ENCODE results near the gene RAB40C.
A peak's percentile ranks its signal among the peaks of the same experiment; 100 is the strongest.

The RAB40C gene

GRCh38 chr16:660459-661183, 70.8 kb downstream of the RAB40C start:
- no peak for DNase-seq (ENCODE audit: extremely low read depth in 1 of 2, low read depth in 1 of 2)

DNA sequence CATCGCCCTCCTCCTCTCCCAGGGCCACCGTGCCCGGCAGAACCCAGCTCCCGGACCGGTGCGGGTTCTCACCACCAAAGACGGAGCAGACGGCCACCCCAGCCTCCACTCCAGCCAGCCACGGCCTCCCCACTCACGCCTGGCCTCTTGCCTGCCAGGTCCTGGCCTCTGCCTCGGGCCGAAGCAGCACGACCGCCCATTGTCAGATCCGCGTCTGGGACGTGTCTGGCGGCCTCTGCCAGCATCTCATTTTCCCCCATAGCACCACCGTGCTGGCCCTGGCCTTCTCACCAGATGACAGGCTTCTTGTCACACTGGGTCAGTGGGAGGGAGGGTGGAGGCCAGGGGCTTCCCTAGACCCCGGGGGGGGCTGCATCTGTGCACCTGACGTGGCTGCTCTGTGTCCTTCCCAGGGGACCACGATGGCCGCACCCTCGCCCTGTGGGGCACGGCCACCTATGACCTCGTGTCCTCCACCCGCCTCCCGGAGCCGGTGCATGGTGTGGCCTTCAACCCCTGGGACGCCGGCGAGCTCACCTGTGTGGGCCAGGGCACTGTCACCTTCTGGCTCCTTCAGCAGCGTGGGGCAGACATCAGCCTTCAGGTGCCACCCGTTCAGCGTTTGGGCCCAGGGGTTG, 71.4 kb downstream of the RAB40C start:
- DNase-seq (ENCODE audit: extremely low read depth in 1 of 2, low read depth in 1 of 2), result no peak

DNA sequence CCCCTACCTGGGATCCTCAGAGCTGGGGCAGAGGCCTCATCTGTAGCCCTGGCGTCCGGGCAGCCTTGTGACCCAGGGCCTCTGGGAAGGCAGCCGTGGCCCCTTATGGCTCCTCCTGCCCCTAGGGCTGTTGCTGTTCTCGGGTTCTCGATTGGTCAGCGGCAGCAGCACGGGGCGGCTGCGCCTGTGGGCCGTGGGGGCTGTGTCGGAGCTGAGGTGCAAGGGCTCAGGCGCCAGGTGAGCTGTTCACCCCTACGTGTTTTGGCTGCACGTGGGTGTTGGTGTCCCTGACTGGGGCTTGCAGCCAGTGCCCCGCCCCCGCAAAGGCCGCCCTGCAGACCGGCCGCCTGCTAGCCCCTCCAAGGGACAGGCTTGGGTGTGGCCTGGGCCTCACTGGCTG, 72.2 kb downstream of the RAB40C start:
- no peak for DNase-seq (ENCODE audit: extremely low read depth in 1 of 2, low read depth in 1 of 2)

GRCh38 chr16:662597-662996, 72.7 kb downstream of the RAB40C start:
- DNase-seq (ENCODE audit: extremely low read depth in 1 of 2, low read depth in 1 of 2), result no peak

- no peak for DNase-seq (ENCODE audit: extremely low read depth in 1 of 2, low read depth in 1 of 2)
Measured at GRCh38 chr16:666572-666971, 76.7 kb downstream of the RAB40C start.

GRCh38 chr16:667113-667779, 77.4 kb downstream of the RAB40C start:
- no peak for DNase-seq (ENCODE audit: extremely low read depth in 1 of 2, low read depth in 1 of 2)

GRCh38 chr16:667780-668518, 78.1 kb downstream of the RAB40C start, which contains the start of gene RHOT2:
Gene RHOT2, plus strand, starts transcription at chr16:668132. Its CDS starts 68 bp downstream, at chr16:668200.
- DNase-seq (ENCODE audit: extremely low read depth in 1 of 2, low read depth in 1 of 2), result peak; percentile 87 to 92

GRCh38 chr16:668519-669171, 78.8 kb downstream of the RAB40C start:
- DNase-seq (ENCODE audit: extremely low read depth in 1 of 2, low read depth in 1 of 2), result no peak

- DNase-seq (ENCODE audit: extremely low read depth in 1 of 2, low read depth in 1 of 2), result no peak
Measured at GRCh38 chr16:669666-670065, 79.8 kb downstream of the RAB40C start.

- no peak for DNase-seq (ENCODE audit: extremely low read depth in 1 of 2, low read depth in 1 of 2)
Measured at GRCh38 chr16:670485-671352, 80.9 kb downstream of the RAB40C start.

DNA sequence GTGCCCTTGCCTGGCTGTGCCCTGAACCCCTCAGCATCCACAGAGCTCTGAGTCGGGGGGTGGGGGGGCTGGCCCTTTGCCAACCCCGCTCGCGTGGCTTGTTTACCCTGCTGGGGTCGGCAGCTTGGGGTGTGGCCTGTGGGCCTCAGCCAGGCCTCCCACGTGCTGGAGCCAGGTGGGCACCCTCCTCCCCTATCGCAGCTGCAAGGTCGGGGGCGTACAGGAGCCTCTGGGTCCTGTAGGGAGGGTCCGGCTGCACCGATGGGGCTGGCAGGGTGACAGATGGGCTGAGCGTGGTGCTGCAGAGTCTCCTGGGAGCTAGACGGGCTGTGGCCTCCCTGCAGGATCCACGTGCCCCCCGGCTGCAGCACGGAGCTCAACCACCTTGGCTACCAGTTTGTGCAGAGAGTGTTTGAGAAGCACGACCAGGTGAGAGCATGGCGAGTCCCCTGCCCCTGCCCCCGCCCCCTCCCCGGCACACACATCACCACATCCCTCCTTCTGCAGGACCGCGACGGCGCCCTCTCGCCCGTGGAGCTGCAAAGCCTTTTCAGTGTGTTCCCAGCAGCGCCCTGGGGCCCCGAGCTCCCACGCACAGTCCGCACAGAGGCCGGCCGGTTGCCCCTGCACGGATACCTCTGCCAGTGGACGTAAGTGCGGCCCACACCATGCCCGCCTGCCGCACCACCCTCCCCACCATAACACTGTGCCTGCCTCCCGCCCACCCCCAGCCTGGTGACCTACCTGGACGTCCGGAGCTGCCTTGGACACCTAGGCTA, 81.7 kb downstream of the RAB40C start:
- no peak for DNase-seq (ENCODE audit: extremely low read depth in 1 of 2, low read depth in 1 of 2)

GRCh38 chr16:672371-672770, 82.5 kb downstream of the RAB40C start:
- DNase-seq (ENCODE audit: extremely low read depth in 1 of 2, low read depth in 1 of 2), result no peak

GRCh38 chr16:672851-673250, 83.0 kb downstream of the RAB40C start:
- no peak for DNase-seq (ENCODE audit: extremely low read depth in 1 of 2, low read depth in 1 of 2)

- DNase-seq (ENCODE audit: extremely low read depth in 1 of 2, low read depth in 1 of 2), result no peak
Measured at GRCh38 chr16:673399-673991, 83.6 kb downstream of the RAB40C start.

DNA sequence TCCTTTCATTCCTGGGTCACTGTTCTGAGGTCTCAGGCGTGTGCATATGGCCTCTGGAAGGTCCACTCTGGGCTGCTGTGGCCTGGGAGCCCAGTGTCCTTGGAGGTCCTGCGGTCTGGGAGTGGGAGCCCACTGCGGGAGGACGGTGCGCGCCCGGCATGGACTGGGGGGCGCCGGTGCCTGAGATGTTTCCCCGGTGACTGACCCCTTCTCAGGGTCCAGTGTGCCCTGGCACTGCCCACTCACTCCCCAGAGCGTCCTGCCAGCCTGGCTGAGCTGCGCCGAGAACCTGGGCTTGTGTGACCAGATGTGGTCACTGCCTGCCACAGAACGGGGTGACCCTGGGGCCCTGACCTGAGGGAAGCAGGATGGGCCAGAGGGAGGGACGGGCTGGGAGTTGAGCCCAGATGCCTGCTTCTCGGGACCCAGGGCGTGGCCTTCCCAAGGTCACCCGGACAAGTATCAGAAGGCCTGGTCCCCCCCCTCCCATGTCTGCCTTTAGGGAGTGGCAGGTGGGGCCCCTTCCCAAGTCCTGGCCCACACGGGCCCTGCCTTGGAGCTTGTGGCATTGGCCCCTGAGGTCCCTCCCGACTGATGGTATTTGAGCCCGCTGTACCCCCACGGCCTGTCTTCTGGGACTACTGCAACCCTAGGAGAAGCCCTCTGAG, 84.5 kb downstream of the RAB40C start:
- DNase-seq (ENCODE audit: extremely low read depth in 1 of 2, low read depth in 1 of 2), result no peak

GRCh38 chr16:674968-675883, 85.4 kb downstream of the RAB40C start, which contains the start of gene RHBDL1:
Gene RHBDL1, plus strand, starts transcription at chr16:675671. Its CDS starts 120 bp downstream, at chr16:675791.
- no peak for DNase-seq (ENCODE audit: extremely low read depth in 1 of 2, low read depth in 1 of 2)
